GM23248 (cell line): ENCODE data around the gene PHOX2B. TPM values are rescaled to one million over a fixed set of nuclear protein-coding genes. Genes with fewer than 3 reads are reported as not detected.

Source experiments
- DNase-seq: peaks from one replicate; pipeline ENCODE4 v3.0.0-alpha.2; 2015
- H2AFZ ChIP-seq: fragments of 200-600 bp; sonication (generic); 2 replicates; pipeline ENCODE4 v1.6.1; 2016; ENCODE audit warnings: antibody characterized with exemption
- H3F3A ChIP-seq: fragments of 200-600 bp; sonication (generic); 2 replicates; pipeline ENCODE4 v1.6.1; 2016; ENCODE audit warnings: mild to moderate bottlenecking, antibody characterized with exemption, mixed run types; ENCODE audit not compliant: insufficient read depth
- H3K27ac ChIP-seq: fragments of 200-600 bp; sonication (generic); 2 replicates; pipeline ENCODE4 v1.5.1; 2016; ENCODE audit warnings: mild to moderate bottlenecking
- H3K27me3 ChIP-seq: fragments of 200-600 bp; sonication (generic); replicated peaks from 2 replicates; pipeline ENCODE4 v1.6.1; 2016; ENCODE audit warnings: mild to moderate bottlenecking; ENCODE audit not compliant: insufficient read depth
- H3K36me3 ChIP-seq: fragments of 200-600 bp; sonication (generic); 2 replicates; pipeline ENCODE4 v1.6.1; 2016; ENCODE audit warnings: low read depth, mild to moderate bottlenecking
- H3K4me1 ChIP-seq: fragments of 200-600 bp; sonication (generic); 2 replicates; pipeline ENCODE4 v1.6.1; 2016; ENCODE audit warnings: mild to moderate bottlenecking; ENCODE audit not compliant: insufficient read depth
- H3K4me2 ChIP-seq: fragments of 200-600 bp; sonication (generic); one replicate; pipeline ENCODE4 v1.6.1; 2016; ENCODE audit warnings: mild to moderate bottlenecking; ENCODE audit not compliant: unreplicated experiment
- H3K4me3 ChIP-seq: fragments of 200-600 bp; sonication (generic); 2 replicates; pipeline ENCODE4 v1.5.1; 2016; ENCODE audit warnings: mild to moderate bottlenecking
- H3K79me2 ChIP-seq: fragments of 200-600 bp; sonication (generic); 2 replicates; pipeline ENCODE4 v1.6.1; 2016; ENCODE audit warnings: mild to moderate bottlenecking; ENCODE audit not compliant: insufficient read depth
- H3K9ac ChIP-seq: fragments of 200-600 bp; sonication (generic); 2 replicates; pipeline ENCODE4 v1.6.1; 2016; ENCODE audit warnings: mild to moderate bottlenecking
- H3K9me2 ChIP-seq: fragments of 200-600 bp; sonication (generic); 2 replicates; pipeline ENCODE4 v1.6.1; 2016; ENCODE audit warnings: mixed run types, mild to moderate bottlenecking, moderate library complexity; ENCODE audit not compliant: insufficient read depth
- H3K9me3 ChIP-seq: fragments of 200-600 bp; sonication (generic); one replicate; pipeline ENCODE4 v1.6.1; 2017; ENCODE audit warnings: low read depth
- H4K20me1 ChIP-seq: fragments of 200-600 bp; sonication (generic); 2 replicates; pipeline ENCODE4 v1.6.0; 2016; ENCODE audit not compliant: insufficient read depth
- EZH2 ChIP-seq: fragments of 200-600 bp; sonication (generic); IDR thresholded peaks from 2 replicates; pipeline ENCODE4 v1.6.1; 2018; ENCODE audit warnings: antibody characterized with exemption, mild to moderate bottlenecking; ENCODE audit not compliant: insufficient read depth, poor library complexity, severe bottlenecking
- EZH2phosphoT487 ChIP-seq: fragments of 200-600 bp; sonication (generic); IDR thresholded peaks from 2 replicates; pipeline ENCODE4 v1.6.1; 2018; ENCODE audit warnings: antibody characterized with exemption, moderate library complexity, mild to moderate bottlenecking, low read depth; ENCODE audit not compliant: insufficient read depth
- WGBS, 2 experiments: methylation state at CpG; one replicate each; pipeline ENCODE4 v1.1.6; 2015 to 2017; ENCODE audit warnings: low lambda C conversion rate in 2 of 2, low coverage in 1 of 2; ENCODE audit errors: missing lambda C conversion rate in 2 of 2; 5-methylcytosine and 5-hydroxymethylcytosine counted together
- in situ Hi-C: fragments of 300-500 bp; cut with MboI; formaldehyde crosslinking; loops from 2 replicates; pipeline ENCODE4 v1.15.0; 2020
- polyA plus RNA-seq: library from polyadenylated mRNA; unstranded; fragments of >200 nt; fragmentation: Nextera tagmentation; extraction: Ambion mirVana; gene quantifications from 2 replicates; pipeline ENCODE4 v1.2.1, GENCODE V29; 2016
- total RNA-seq: library from RNA; depleted of rRNA; stranded (reverse); fragments of >200 nt; shearing (Covaris generic); gene quantifications from 2 replicates; pipeline ENCODE4 v1.2.3, GENCODE V29; 2014; rRNA removed

PHOX2B gene
- total RNA-seq: not detected in 2 replicates
- not detected in 2 replicates for polyA plus RNA-seq

DNA sequence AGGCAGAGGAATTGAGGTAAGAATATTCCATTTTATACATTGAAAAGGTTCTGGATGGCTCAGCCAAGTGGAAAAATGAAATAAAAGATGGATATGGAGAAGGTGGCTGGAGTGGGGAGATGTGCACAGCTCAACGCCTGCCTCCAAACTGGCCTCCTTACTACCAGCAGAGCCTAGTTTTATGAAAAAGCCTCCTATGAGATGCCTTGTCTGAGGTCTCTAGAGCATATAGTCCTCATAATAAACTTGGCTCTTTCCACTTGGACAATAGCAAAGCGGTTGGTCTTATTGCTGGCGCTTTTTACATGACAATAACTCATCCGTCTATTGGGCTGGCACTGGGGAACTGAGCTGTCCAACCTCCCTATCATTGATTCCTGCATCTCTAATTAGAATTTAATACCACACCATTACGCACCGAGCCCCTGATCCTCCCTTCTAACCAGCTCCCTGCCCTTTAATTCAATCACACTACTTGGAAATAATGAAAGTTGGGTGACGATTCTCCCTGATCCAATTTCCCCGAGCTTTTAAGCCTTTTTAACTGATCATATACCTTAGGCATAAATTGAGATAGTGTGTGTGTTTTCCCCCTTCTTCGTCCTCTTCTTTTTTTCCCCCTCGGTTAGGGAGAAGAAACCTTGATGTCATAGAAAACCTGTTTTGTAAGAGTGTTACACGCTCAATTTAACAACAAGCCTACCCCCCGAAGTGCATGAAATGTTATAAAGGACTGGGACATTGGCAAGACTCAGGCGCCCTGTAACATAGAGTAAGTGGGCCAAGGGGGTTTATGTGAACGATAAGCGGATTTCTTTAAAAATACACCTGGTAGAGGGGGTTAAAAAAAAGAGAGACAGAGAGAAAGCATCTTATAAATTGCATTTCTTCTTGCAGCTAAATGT lies at the start of gene PHOX2B:
TSS of gene PHOX2B (minus strand) at position 155 of the 905 bp plus-strand sequence. CDS start at position 40, 115 bp downstream.
- WGBS, 2 experiments: 5 to 6% methylated on average over 15 of the region's 15 CpGs
- Histone ChIP-seq H3K27me3 (peaks cover 95% of the 10 kb centered on the region), H4K20me1 (no peaks in the 10 kb centered on the region), H3K4me2 (no peak within 1 kb of the TSS), H3K9ac (no peak within 1 kb of the TSS), H3K9me2 (no peaks in the 10 kb centered on the region), H3K4me3 (no peak within 1 kb of the TSS), H3K36me3 (no peaks in the 10 kb centered on the region), H3K79me2 (no peaks in the 10 kb centered on the region), H2AFZ (no peak within 1 kb of the TSS), H3K4me1 (no peaks in the 10 kb centered on the region), H3K9me3 (no peaks in the 10 kb centered on the region), H3F3A (no peaks in the 10 kb centered on the region), H3K27ac (no peak within 1 kb of the TSS)
- TF ChIP-seq EZH2 (peak; percentile 19), EZH2phosphoT487 (no peak)
- DNase-seq: no peak
- in situ Hi-C loops: no loop called here

- no peak overlapping the region for H3K9ac ChIP-seq
- no peak for TF ChIP-seq EZH2phosphoT487
- TF ChIP-seq EZH2: no peak
- 3 to 5% methylated on average over 2 of the region's 2 CpGs for whole genome bisulfite sequencing, 2 experiments
These were observed 48.7 kb upstream of the PHOX2B start for GRCh38 chr4:41797260-41797659.

DNA sequence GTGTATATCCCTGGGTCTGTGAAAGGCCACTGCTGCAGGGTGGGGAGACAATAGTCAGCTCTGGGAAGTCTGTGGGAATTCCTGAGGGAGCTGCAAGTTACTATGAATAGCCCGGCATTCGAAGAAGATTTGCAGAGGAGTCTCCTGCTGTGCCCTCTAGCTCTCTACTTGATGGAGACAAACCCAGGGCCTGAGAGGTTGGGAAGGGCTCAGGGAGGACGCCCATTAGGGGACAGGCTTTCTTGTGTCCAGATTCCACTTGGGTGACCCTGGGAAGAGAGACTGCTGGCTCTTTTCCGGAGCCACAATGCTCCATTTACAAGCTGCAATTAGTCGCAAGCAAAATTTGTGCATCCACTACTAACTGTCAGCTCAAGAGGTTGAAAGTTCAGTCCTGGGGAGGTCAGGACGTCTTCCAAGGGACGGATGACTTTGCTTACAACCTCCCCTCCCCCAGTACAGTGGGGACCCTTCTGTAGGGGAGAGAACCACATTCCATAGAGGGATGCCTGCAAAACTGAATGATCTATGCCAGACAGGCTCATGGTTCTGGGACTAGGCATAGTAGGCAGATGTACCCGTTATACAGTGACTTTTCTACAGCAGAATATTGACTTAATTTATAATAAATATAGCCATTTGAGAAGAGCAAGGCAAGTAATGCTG lies 48.2 kb upstream of the PHOX2B start:
- Histone ChIP-seq H3K9ac (no peak overlapping the region), H3K27ac (no peak overlapping the region), H3K4me3 (no peak overlapping the region), H3K4me1 (no peaks in the 10 kb centered on the region), H2AFZ (no peak overlapping the region), H3K36me3 (no peaks in the 10 kb centered on the region), H3K9me3 (no peaks in the 10 kb centered on the region), H3K79me2 (no peaks in the 10 kb centered on the region), H3K27me3 (0 out of 2 replicates have a peak, but pooled peaks cover 5% of the 10 kb centered on the region), H3K4me2 (no peak overlapping the region), H3F3A (no peaks in the 10 kb centered on the region), H3K9me2 (no peaks in the 10 kb centered on the region), H4K20me1 (no peaks in the 10 kb centered on the region)
- in situ Hi-C loops: no loop called here
- no peak for DNase-seq
- no peak for TF ChIP-seq EZH2
- TF ChIP-seq EZH2phosphoT487: no peak
- WGBS, 2 experiments: 8 to 9% methylated on average over 8 of the region's 8 CpGs

More at GRCh38 chr4:41797260-41797659, 48.7 kb upstream of the PHOX2B start:
- DNase-seq: no peak
- H3K4me3 ChIP-seq: no peak overlapping the region
- H3F3A ChIP-seq: no peaks in the 10 kb centered on the region
- H3K9me3 ChIP-seq: no peaks in the 10 kb centered on the region
- 0 out of 2 replicates have a peak, but pooled peaks cover 5% of the 10 kb centered on the region for H3K27me3 ChIP-seq
- H4K20me1 ChIP-seq: no peaks in the 10 kb centered on the region
- H3K4me1 ChIP-seq: no peaks in the 10 kb centered on the region
- H3K79me2 ChIP-seq: no peaks in the 10 kb centered on the region
- H2AFZ ChIP-seq: no peak overlapping the region
- no peaks in the 10 kb centered on the region for H3K9me2 ChIP-seq
- H3K27ac ChIP-seq: no peak overlapping the region
- in situ Hi-C loops: no loop called here
- H3K4me2 ChIP-seq: no peak overlapping the region
- no peaks in the 10 kb centered on the region for H3K36me3 ChIP-seq

- no peaks in the 10 kb centered on the region for H3K4me1 ChIP-seq
- H2AFZ ChIP-seq: no peak overlapping the region
- no peak for TF ChIP-seq EZH2
- no peak for TF ChIP-seq EZH2phosphoT487
- no peaks in the 10 kb centered on the region for H3K9me2 ChIP-seq
- no peaks in the 10 kb centered on the region for H3K36me3 ChIP-seq
- H3K9ac ChIP-seq: no peak overlapping the region
- no peaks in the 10 kb centered on the region for H3K79me2 ChIP-seq
- H3K27me3 ChIP-seq: 0 out of 2 replicates have a peak, but pooled peaks cover 5% of the 10 kb centered on the region
- H3K27ac ChIP-seq: no peak overlapping the region
- in situ Hi-C loops: no loop called here
- H3K4me3 ChIP-seq: no peak overlapping the region
- H3F3A ChIP-seq: no peaks in the 10 kb centered on the region
- H3K9me3 ChIP-seq: no peaks in the 10 kb centered on the region
- no peak for DNase-seq
- no peaks in the 10 kb centered on the region for H4K20me1 ChIP-seq
- H3K4me2 ChIP-seq: no peak overlapping the region
- WGBS, 2 experiments: 8% methylated on average over 2 of the region's 2 CpGs
These were observed 47.4 kb upstream of the PHOX2B start for GRCh38 chr4:41795796-41796385.
